Astrocyte (in vitro differentiated cells and primary cell): Measurements from ENCODE around the gene SERPINA1. TPM values are rescaled to one million over a fixed set of nuclear protein-coding genes. Genes with fewer than 3 reads are reported as not detected.

Experiments used
- DNase-seq: peaks from one replicate; pipeline ENCODE4 v3.0.0-alpha.2; 2010; ENCODE audit warnings: low read depth
- FAIRE-seq: peaks from 2 replicates; lab custom pipeline; 2011; peaks lifted over from hg19 to GRCh38; lab: Jason Lieb, UNC
- H2AFZ ChIP-seq: 2 replicates; pipeline ENCODE4 v1.6.0; 2012; ENCODE audit warnings: low read depth, low read length, inconsistent platforms
- H3K27ac ChIP-seq: 2 replicates; pipeline ENCODE4 v1.5.1; 2011; ENCODE audit warnings: low read depth, low read length, inconsistent platforms
- H3K27me3 ChIP-seq: 2 replicates; pipeline ENCODE4 v1.6.0; 2011; ENCODE audit warnings: low read length, inconsistent platforms; ENCODE audit not compliant: insufficient read depth
- H3K36me3 ChIP-seq: 2 replicates; pipeline ENCODE4 v1.5.1; 2011; ENCODE audit warnings: low read length, inconsistent platforms; ENCODE audit not compliant: insufficient read depth
- H3K4me1 ChIP-seq: 2 replicates; pipeline ENCODE4 v1.5.1; 2011; ENCODE audit warnings: low read length, inconsistent platforms; ENCODE audit not compliant: insufficient read depth
- H3K4me2 ChIP-seq: 2 replicates; pipeline ENCODE4 v1.6.0; 2012; ENCODE audit warnings: low read length, inconsistent platforms
- H3K4me3 ChIP-seq: 2 replicates; pipeline ENCODE4 v1.5.1; 2011; ENCODE audit warnings: low read depth, mild to moderate bottlenecking, low read length, inconsistent platforms; ENCODE audit not compliant: insufficient read depth
- H3K79me2 ChIP-seq: 2 replicates; pipeline ENCODE4 v1.6.0; 2012; ENCODE audit warnings: mild to moderate bottlenecking, low read length, inconsistent platforms; ENCODE audit not compliant: insufficient read depth
- H3K9ac ChIP-seq: 2 replicates; pipeline ENCODE4 v1.6.0; 2012; ENCODE audit warnings: mild to moderate bottlenecking, low read length, inconsistent platforms
- H3K9me3 ChIP-seq: 2 replicates; pipeline ENCODE4 v1.5.1; 2012; ENCODE audit warnings: low read depth, mild to moderate bottlenecking, low read length, inconsistent platforms; ENCODE audit not compliant: insufficient read depth
- H4K20me1 ChIP-seq: 2 replicates; pipeline ENCODE4 v1.6.0; 2012; ENCODE audit warnings: low read length, inconsistent platforms; ENCODE audit not compliant: insufficient read depth
- H3K27ac Mint-ChIP-seq: one replicate; pipeline ENCODE4 v1.8.0; 2021; ENCODE audit warnings: mild to moderate bottlenecking, mixed read lengths; ENCODE audit not compliant: unreplicated experiment
- H3K27me3 Mint-ChIP-seq: one replicate; pipeline ENCODE4 v1.8.0; 2021; ENCODE audit warnings: low read depth, mixed read lengths; ENCODE audit not compliant: unreplicated experiment
- H3K36me3 Mint-ChIP-seq: one replicate; pipeline ENCODE4 v1.8.0; 2021; ENCODE audit warnings: low read depth, mixed read lengths; ENCODE audit not compliant: unreplicated experiment
- H3K4me1 Mint-ChIP-seq: one replicate; pipeline ENCODE4 v1.8.0; 2021; ENCODE audit warnings: low read depth, mixed read lengths; ENCODE audit not compliant: unreplicated experiment
- H3K4me3 Mint-ChIP-seq: one replicate; pipeline ENCODE4 v1.8.0; 2021; ENCODE audit warnings: mild to moderate bottlenecking, moderate library complexity, mixed read lengths; ENCODE audit not compliant: unreplicated experiment
- H3K9me3 Mint-ChIP-seq: one replicate; pipeline ENCODE4 v1.8.0; 2021; ENCODE audit warnings: mild to moderate bottlenecking, mixed read lengths; ENCODE audit not compliant: unreplicated experiment
- CTCF ChIP-seq: IDR thresholded peaks from 2 replicates; pipeline ENCODE4 v1.5.1; 2011; ENCODE audit warnings: low read depth, mild to moderate bottlenecking, inconsistent platforms, low read length, moderate library complexity; ENCODE audit not compliant: insufficient read depth
- EZH2 ChIP-seq: IDR thresholded peaks from 2 replicates; pipeline ENCODE4 v1.6.1; 2012; ENCODE audit warnings: mild to moderate bottlenecking, low read length, inconsistent platforms; ENCODE audit not compliant: insufficient read depth
- total RNA-seq: library from RNA; stranded (reverse); gene quantifications from 2 replicates; pipeline ENCODE4 v1.2.1, GENCODE V29; 2021

SERPINA1 gene
- total RNA-seq, 1 donor from 2014 or later = 0.98 TPM

- TF ChIP-seq CTCF (no peak), EZH2 (no peak)
- peaks cover 3% of the 10 kb centered on the region for H3K9me3 Mint-ChIP-seq
- no peaks in the 10 kb centered on the region for H3K27me3 ChIP-seq
- peaks cover 11% of the 10 kb centered on the region for H3K4me1 ChIP-seq
- no peak overlapping the region for H3K4me3 ChIP-seq
- H3K4me3 Mint-ChIP-seq = no peak overlapping the region
- H3K4me2 ChIP-seq = no peak overlapping the region
- H3K79me2 ChIP-seq = no peaks in the 10 kb centered on the region
- H3K9ac ChIP-seq = no peak overlapping the region
- no peak overlapping the region for H2AFZ ChIP-seq
- no peaks in the 10 kb centered on the region for H4K20me1 ChIP-seq
- H3K36me3 Mint-ChIP-seq = no peaks in the 10 kb centered on the region
- peaks cover 11% of the 10 kb centered on the region for H3K27me3 Mint-ChIP-seq
- peaks cover 19% of the 10 kb centered on the region for H3K4me1 Mint-ChIP-seq
- no peak for DNase-seq
- FAIRE-seq = no peak
- H3K9me3 ChIP-seq = no peaks in the 10 kb centered on the region
- H3K27ac Mint-ChIP-seq = no peak overlapping the region
- H3K36me3 ChIP-seq = no peaks in the 10 kb centered on the region
- H3K27ac ChIP-seq = no peak overlapping the region
Measured at GRCh38 chr14:94395888-94396574, 7.6 kb upstream of the SERPINA1 start.

- Histone ChIP-seq H3K9me3 (no peaks in the 10 kb centered on the region), H4K20me1 (no peaks in the 10 kb centered on the region), H3K4me2 (no peak overlapping the region), H3K4me3 (no peak overlapping the region), H3K36me3 (no peaks in the 10 kb centered on the region), H3K9ac (no peak overlapping the region), H3K4me1 (peaks cover 9% of the 10 kb centered on the region), H3K27ac (no peak overlapping the region), H3K27me3 (no peaks in the 10 kb centered on the region), H3K79me2 (no peaks in the 10 kb centered on the region), H2AFZ (no peak overlapping the region)
- TF ChIP-seq EZH2 (no peak), CTCF (no peak)
- H3K27me3 Mint-ChIP-seq = peaks cover 11% of the 10 kb centered on the region
- H3K36me3 Mint-ChIP-seq = no peaks in the 10 kb centered on the region
- DNase-seq = no peak
- H3K4me3 Mint-ChIP-seq = no peak overlapping the region
- H3K9me3 Mint-ChIP-seq = peaks cover 3% of the 10 kb centered on the region
- FAIRE-seq = no peak
- H3K4me1 Mint-ChIP-seq = peaks cover 16% of the 10 kb centered on the region
- H3K27ac Mint-ChIP-seq = no peak overlapping the region
Measured at GRCh38 chr14:94395282-94395887, 7.0 kb upstream of the SERPINA1 start.
